ENCODE data around the gene KRTAP5-7.
"Not testable (repeated sequence)": the region's sequence is repeated elsewhere in the genome, so short reads cannot be mapped to it uniquely, and the experiment has no call there.

The KRTAP5-7 gene

DNA sequence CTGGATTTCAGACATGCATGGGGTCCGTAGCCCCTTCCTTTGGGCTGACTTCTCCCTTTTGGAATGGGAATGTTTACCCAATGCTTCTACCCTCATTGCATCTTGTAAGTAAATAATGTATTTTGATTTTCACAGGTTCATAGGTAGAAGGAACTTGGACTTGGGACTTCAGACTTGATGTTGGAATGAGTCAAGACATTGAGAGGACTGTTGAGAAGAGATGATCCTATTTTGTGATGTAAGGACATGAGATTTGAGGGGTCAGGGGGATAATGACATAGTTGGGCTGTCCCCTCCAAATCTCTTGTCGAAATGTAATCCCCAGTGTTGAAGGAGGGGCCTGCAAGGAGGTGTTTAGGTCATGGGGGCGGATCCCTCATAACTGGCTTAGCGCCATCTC lies 37.4 kb downstream of the KRTAP5-7 start:
- DNase-seq = no peak

DNA sequence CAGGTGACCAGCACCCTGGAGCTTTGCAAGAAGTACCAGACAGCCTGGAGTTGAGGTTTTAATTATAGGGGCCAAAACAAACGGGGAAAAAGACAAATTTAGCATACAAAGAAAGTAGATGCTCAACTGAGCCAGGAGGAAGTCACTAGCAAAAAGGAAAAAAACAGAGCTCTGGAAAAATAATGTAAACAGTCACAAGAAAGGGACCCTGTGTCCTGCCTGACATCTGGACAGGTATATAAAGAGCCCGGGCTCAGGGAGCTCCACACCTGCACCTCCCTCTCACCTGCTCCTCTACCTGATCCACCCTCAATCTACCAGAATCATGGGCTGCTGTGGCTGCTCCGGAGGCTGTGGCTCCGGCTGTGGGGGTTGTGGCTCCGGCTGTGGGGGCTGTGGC lies 38.2 kb downstream of the KRTAP5-7 start, which contains the start of gene KRTAP5-10:
Gene KRTAP5-10, plus strand, starts transcription at position 301 of the 400 bp plus-strand sequence. Its CDS starts 25 bp downstream, at position 326.
- DNase-seq = no peak

GRCh38 chr11:71566081-71566620 lies 39.1 kb downstream of the KRTAP5-7 start:
- no peak for DNase-seq

DNA sequence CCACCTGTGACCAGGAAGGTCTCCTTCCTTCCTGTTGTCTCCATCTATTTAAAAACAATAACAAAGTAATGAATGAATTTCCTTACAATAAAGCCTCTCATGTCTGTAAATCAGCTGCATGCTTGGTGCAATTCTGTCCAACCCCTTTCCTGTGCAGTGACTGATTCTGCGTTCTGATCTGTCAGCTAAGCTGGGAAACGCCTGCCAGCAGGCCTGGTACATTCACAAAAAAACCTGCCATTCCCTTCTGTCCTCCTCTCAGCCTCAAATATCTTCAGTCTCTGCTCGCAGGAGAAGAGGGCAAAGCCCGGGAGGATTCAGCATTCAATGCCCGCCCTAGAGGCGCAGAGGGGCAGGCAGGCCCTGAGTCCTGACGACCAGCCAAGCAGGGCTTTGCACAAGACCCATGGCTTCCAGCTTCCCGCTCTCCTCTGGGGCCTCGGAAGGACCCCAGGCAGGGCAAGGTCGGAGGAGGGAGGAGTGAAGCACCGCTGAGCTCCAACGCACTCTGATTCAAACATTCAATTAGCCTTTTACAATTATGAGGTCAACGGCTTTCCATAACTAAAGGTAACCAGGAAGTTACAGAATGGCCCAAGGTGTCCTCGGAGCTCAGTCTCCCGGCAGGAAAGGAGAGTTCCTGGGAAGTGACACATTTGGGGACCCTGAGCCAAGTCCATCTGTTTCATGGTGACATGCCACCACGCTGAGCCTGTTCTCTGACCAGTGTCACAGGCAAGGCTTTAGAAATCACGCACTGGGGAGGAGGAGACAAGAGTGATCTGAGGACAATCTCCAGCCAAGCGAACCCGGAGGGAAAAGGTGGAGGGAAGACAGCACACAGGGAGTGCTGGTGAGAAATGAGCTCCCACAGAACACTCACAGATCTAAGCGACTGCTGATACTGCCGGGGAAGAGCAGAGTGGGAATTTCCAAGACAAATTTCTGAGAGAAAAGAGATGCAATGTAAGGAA lies 39.8 kb downstream of the KRTAP5-7 start:
- not testable (repeated sequence) for DNase-seq

DNA sequence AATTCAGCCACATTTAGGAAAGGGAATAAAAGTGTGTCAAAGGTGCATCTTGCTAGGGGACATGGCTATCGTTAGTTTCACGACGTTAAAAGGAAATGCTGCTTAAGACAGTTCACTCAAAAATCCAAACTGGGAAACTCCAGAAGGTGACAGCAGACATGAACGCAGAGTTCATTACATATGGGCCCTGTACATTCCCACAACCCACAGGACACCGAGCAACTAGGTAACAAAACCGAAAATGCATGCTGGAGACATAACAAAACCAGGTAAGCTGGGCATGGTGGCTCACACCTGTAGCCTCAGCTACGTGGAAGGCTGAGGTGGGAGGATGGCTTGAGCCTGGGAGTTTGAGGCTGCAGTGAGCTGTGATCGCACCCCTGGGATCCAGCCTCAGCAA lies 40.6 kb downstream of the KRTAP5-7 start:
- DNase-seq = not testable (repeated sequence)

- DNase-seq = peak; percentile 69
Measured at GRCh38 chr11:71568704-71569349, 41.8 kb downstream of the KRTAP5-7 start.

- DNase-seq = not testable (repeated sequence)
Measured at GRCh38 chr11:71571101-71571850, 44.2 kb downstream of the KRTAP5-7 start.

DNA sequence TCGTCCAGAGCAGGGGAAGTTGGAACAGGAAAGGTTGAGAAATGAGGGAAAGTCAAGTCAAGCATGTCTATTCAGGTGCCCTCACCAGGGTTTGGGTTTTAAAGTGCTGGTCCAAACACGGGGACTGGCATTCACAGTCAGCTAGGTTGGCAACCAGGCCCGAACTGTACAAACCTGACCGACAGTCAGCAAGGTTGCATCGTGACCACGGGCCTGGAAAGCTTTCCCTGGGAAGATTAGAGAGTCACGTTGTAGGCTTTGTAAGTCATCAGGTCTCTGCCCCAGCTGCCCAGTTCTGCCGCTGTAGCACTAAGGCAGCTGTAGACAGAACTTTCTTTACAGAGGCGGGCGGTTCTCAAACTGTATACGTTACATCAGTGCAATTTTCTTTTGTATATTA lies 45.7 kb downstream of the KRTAP5-7 start:
- DNase-seq = no peak

- DNase-seq = no peak
Measured at GRCh38 chr11:71574418-71574817, 47.4 kb downstream of the KRTAP5-7 start.

GRCh38 chr11:71575723-71576424 lies 48.8 kb downstream of the KRTAP5-7 start:
- no peak for DNase-seq

GRCh38 chr11:71576688-71577465 lies 49.8 kb downstream of the KRTAP5-7 start:
- not testable (repeated sequence) for DNase-seq

DNA sequence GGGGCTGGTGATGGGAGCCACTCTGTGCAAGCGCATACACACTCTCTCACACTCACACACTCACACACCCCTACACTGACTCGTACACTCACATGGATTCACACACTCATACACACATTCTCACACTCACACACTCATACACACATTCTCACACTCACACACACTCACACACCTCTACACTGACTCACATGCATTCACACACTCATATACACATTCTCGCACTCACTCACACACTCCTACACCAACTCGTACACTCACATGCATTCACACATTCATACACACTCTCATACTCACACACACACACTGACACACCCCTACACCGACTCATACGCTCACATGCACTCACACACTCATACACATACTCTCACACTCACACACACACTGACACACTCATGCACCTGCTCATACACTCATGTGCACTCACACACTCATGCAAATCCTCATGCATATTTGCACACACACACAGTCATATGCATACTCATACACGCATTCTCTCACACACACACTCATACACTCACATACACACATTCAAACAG lies 50.5 kb downstream of the KRTAP5-7 start:
- no peak for DNase-seq
